Fibroblast of villous mesenchyme (primary cell): ENCODE results near the gene MRPL54. TPM values are rescaled to one million over a fixed set of nuclear protein-coding genes. Genes with fewer than 3 reads are reported as not detected.

ENCODE experiments used
- DNase-seq: peaks from one replicate; pipeline ENCODE4 v3.0.0-alpha.2; 2010; ENCODE audit warnings: low read depth
- H3K4me3 ChIP-seq: 2 replicates; pipeline ENCODE4 v1.5.1; 2011; ENCODE audit warnings: low read depth, mild to moderate bottlenecking, low read length
- CTCF ChIP-seq: IDR thresholded peaks from 2 replicates; pipeline ENCODE4 v1.5.1; 2012; ENCODE audit warnings: low read depth, mild to moderate bottlenecking, low read length; ENCODE audit not compliant: insufficient read depth
- total RNA-seq: library from RNA; depleted of rRNA; stranded (reverse); fragments of >200 nt; gene quantifications from 2 replicates; pipeline ENCODE4 v1.2.3, GENCODE V29; 2012

MRPL54 gene
- total RNA-seq, 1 donor = 48.4 TPM

GRCh38 chr19:3785451-3785937 is 23.0 kb downstream of the MRPL54 start:
- no peak overlapping the region for H3K4me3 ChIP-seq
- TF ChIP-seq CTCF = no peak
- no peak for DNase-seq

GRCh38 chr19:3785938-3786824 is 23.7 kb downstream of the MRPL54 start, which contains the start of gene MATK:
TSS of gene MATK (minus strand) at chr19:3786381. CDS start at chr19:3785135, 1,246 bp downstream.
- no peak for DNase-seq
- no peak within 1 kb of the TSS for H3K4me3 ChIP-seq
- TF ChIP-seq CTCF = no peak

- no peak for TF ChIP-seq CTCF
- no peak overlapping the region for H3K4me3 ChIP-seq
- DNase-seq = no peak
Observed at GRCh38 chr19:3788996-3789778, 26.7 kb downstream of the MRPL54 start.

- no peak for TF ChIP-seq CTCF
- DNase-seq = no peak
- no peak overlapping the region for H3K4me3 ChIP-seq
Observed at GRCh38 chr19:3790209-3790734, 27.8 kb downstream of the MRPL54 start.

- no peak for DNase-seq
- TF ChIP-seq CTCF = no peak
- no peak overlapping the region for H3K4me3 ChIP-seq
Observed at GRCh38 chr19:3790941-3791340, 28.5 kb downstream of the MRPL54 start.

GRCh38 chr19:3792114-3792513 is 29.6 kb downstream of the MRPL54 start:
- TF ChIP-seq CTCF = no peak
- no peak for DNase-seq
- H3K4me3 ChIP-seq = no peak overlapping the region
